ENCODE results near the gene CAPRIN2. TPM values are rescaled to one million over a fixed set of nuclear protein-coding genes. Genes with fewer than 3 reads are reported as not detected.

CAPRIN2 gene
- total and polyA plus RNA-seq, 2 experiments from 2014 or later = 36.5 to 41.3 TPM

DNA sequence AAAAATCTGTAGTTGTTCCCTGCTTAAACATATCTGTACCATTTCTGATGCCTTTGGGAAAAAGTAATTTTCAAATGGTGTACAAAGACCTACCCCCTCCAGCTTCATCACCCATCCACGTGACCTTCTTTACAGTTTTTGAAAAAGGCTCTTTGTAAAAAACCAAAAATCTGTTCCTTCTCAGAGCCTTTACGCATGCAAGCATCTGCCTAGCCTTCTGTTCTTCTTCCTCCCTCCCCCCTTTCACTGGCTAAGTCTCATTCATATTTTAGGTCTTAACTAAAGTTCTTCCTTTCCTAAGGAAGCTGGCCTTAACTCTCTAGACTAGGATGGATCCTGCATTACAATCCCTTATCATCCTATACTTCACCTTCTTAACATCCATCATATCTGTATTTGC is 10.4 kb downstream of the CAPRIN2 start (continued):
- TF ChIP-seq, protein P1, sequence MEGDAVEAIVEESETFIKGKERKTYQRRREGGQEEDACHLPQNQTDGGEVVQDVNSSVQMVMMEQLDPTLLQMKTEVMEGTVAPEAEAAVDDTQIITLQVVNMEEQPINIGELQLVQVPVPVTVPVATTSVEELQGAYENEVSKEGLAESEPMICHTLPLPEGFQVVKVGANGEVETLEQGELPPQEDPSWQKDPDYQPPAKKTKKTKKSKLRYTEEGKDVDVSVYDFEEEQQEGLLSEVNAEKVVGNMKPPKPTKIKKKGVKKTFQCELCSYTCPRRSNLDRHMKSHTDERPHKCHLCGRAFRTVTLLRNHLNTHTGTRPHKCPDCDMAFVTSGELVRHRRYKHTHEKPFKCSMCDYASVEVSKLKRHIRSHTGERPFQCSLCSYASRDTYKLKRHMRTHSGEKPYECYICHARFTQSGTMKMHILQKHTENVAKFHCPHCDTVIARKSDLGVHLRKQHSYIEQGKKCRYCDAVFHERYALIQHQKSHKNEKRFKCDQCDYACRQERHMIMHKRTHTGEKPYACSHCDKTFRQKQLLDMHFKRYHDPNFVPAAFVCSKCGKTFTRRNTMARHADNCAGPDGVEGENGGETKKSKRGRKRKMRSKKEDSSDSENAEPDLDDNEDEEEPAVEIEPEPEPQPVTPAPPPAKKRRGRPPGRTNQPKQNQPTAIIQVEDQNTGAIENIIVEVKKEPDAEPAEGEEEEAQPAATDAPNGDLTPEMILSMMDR (conservative IDR thresholded peaks at IDR 0.05; ENCODE audit: low read depth in 2 of 2) = no peak
- TF ChIP-seq, protein P2, sequence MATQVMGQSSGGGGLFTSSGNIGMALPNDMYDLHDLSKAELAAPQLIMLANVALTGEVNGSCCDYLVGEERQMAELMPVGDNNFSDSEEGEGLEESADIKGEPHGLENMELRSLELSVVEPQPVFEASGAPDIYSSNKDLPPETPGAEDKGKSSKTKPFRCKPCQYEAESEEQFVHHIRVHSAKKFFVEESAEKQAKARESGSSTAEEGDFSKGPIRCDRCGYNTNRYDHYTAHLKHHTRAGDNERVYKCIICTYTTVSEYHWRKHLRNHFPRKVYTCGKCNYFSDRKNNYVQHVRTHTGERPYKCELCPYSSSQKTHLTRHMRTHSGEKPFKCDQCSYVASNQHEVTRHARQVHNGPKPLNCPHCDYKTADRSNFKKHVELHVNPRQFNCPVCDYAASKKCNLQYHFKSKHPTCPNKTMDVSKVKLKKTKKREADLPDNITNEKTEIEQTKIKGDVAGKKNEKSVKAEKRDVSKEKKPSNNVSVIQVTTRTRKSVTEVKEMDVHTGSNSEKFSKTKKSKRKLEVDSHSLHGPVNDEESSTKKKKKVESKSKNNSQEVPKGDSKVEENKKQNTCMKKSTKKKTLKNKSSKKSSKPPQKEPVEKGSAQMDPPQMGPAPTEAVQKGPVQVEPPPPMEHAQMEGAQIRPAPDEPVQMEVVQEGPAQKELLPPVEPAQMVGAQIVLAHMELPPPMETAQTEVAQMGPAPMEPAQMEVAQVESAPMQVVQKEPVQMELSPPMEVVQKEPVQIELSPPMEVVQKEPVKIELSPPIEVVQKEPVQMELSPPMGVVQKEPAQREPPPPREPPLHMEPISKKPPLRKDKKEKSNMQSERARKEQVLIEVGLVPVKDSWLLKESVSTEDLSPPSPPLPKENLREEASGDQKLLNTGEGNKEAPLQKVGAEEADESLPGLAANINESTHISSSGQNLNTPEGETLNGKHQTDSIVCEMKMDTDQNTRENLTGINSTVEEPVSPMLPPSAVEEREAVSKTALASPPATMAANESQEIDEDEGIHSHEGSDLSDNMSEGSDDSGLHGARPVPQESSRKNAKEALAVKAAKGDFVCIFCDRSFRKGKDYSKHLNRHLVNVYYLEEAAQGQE (IDR thresholded peaks at IDR 0.05; ENCODE audit: unreplicated experiment) = no peak
- no peak for TF ChIP-seq ZNF331 (CRISPR knock-in tag; IDR thresholded peaks at IDR 0.05; ENCODE audit: low read depth)
- TF ChIP-seq JUNB (IDR thresholded peaks at IDR 0.05; ENCODE audit: unreplicated experiment) = no peak
- TF ChIP-seq POLR2AphosphoS5 (IDR thresholded peaks at IDR 0.05; ENCODE audit: low read depth) = no peak

DNA sequence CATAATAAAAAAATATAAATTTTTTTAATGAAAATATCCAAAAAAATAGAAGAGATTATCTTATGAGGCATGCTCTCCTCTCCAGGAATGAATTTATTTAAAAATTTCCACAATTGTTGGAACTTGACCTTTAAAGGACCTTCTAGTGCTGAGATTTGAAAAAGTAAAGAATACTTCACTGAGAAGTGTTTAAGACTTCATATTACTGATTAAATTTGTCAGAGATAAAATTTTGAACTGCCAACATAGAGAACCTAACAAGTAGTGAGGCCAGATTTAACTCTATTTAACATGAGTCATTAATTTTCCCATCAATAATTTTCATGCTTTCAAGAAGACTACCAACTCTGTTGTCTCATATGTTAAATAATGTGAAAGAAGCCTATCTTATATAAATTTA is 14.5 kb downstream of the CAPRIN2 start:
- no peak overlapping the region for H3K27ac Mint-ChIP-seq
- ATAC-seq (no peak), DNase-seq (ENCODE audit: low spot score) (no peak)

More for the DNA sequence above, 14.5 kb downstream of the CAPRIN2 start:
- H3K27ac ChIP-seq (ENCODE audit: low read depth) = no peak overlapping the region
- peaks cover 84% of the 10 kb centered on the region for H3K79me2 ChIP-seq (replicated peaks; ENCODE audit: insufficient read depth)
- no peak for TF ChIP-seq POLR2AphosphoS5 (IDR thresholded peaks at IDR 0.05; ENCODE audit: low read depth)
- TF ChIP-seq, protein P2 (IDR thresholded peaks at IDR 0.05; ENCODE audit: unreplicated experiment) = no peak
- TF ChIP-seq, protein P1 (conservative IDR thresholded peaks at IDR 0.05; ENCODE audit: low read depth in 2 of 2) = no peak
- no peak for TF ChIP-seq JUNB (IDR thresholded peaks at IDR 0.05; ENCODE audit: unreplicated experiment)
- no peak for TF ChIP-seq EZH2phosphoT487 (IDR thresholded peaks at IDR 0.05; ENCODE audit: unreplicated experiment)
- TF ChIP-seq ETS1 (IDR thresholded peaks at IDR 0.05) = no peak
- TF ChIP-seq EZH2 (IDR thresholded peaks at IDR 0.05; ENCODE audit: low read depth, unreplicated experiment) = no peak
- TF ChIP-seq ZNF331 (CRISPR knock-in tag; IDR thresholded peaks at IDR 0.05; ENCODE audit: low read depth) = no peak
- no peak for TF ChIP-seq ZNF114 (CRISPR knock-in tag; IDR thresholded peaks at IDR 0.05)
- TF ChIP-seq STAT1 (IDR thresholded peaks at IDR 0.05; ENCODE audit: unreplicated experiment) = no peak
- no peak for TF ChIP-seq NANOG (IDR thresholded peaks at IDR 0.05; ENCODE audit: borderline replicate concordance)
- no peak for TF ChIP-seq CREB1 (CRISPR knock-in tag; IDR thresholded peaks at IDR 0.05; ENCODE audit: low read depth)
- no peak overlapping the region for H3K4me3 Mint-ChIP-seq
- no peaks in the 10 kb centered on the region for H3K27me3 ChIP-seq (ENCODE audit: insufficient read depth)
- H3K36me3 ChIP-seq (ENCODE audit: insufficient read depth) = peaks cover 17% of the 10 kb centered on the region
- no peaks in the 10 kb centered on the region for H3K4me1 Mint-ChIP-seq
- no peaks in the 10 kb centered on the region for H3K4me1 ChIP-seq (ENCODE audit: insufficient read depth)
- no peaks in the 10 kb centered on the region; the same call in 2 of the 3 replicates for H3K9me3 Mint-ChIP-seq
- H3K36me3 Mint-ChIP-seq (ENCODE audit: low read depth) = peaks cover 33% of the 10 kb centered on the region
- H3K4me2 ChIP-seq = no peak overlapping the region
- H2AFZ ChIP-seq = no peak overlapping the region
- no peaks in the 10 kb centered on the region for H3K27me3 Mint-ChIP-seq (ENCODE audit: insufficient read depth, low read depth, poor library complexity)
- H3K9me2 ChIP-seq (ENCODE audit: insufficient read depth) = no peaks in the 10 kb centered on the region
- H4K20me1 ChIP-seq (replicated peaks; ENCODE audit: insufficient read depth) = peaks cover 15% of the 10 kb centered on the region; the same call in 1 of the 2 replicates
- no peaks in the 10 kb centered on the region for H3F3A ChIP-seq (replicated peaks; ENCODE audit: low read depth)
- H3K4me3 ChIP-seq = no peak overlapping the region
